HepG2 (cell line): ENCODE results near the gene GCN1. TPM values are rescaled to one million over a fixed set of nuclear protein-coding genes. Genes with fewer than 3 reads are reported as not detected.
A peak's percentile ranks its signal among the peaks of the same experiment; 100 is the strongest.

ENCODE experiments used
- BHLHE40 ChIP-seq: IDR thresholded peaks from 2 replicates; pipeline ENCODE4 v1.6.1; 2011; ENCODE audit warnings: low read length, improper control_type of control experiment
- BORCS8-MEF2B ChIP-seq: sonication (generic); formaldehyde crosslinking; IDR thresholded peaks from 2 replicates; pipeline ENCODE4 v1.8.0; 2022; ENCODE audit warnings: mild to moderate bottlenecking, missing genetic modification reagents
- HCFC1 ChIP-seq: fragments of 150-350 bp; IDR thresholded peaks from 2 replicates; pipeline ENCODE4 v1.6.1; 2014; ENCODE audit warnings: low read depth, low read length
- HDAC6 ChIP-seq: fragments of 200-600 bp; sonication (generic); IDR thresholded peaks from 2 replicates; pipeline ENCODE4 v1.7.0; 2017; ENCODE audit warnings: mild to moderate bottlenecking, antibody characterized with exemption, low read length, low read depth
- IRF2 ChIP-seq: IDR thresholded peaks from 2 replicates; pipeline ENCODE4 v1.6.1; 2018; ENCODE audit warnings: missing genetic modification reagents, missing compliant biosample characterization
- MEF2D ChIP-seq: sonication (generic); formaldehyde crosslinking; IDR thresholded peaks from 2 replicates; pipeline ENCODE4 v1.5.1; 2020; ENCODE audit warnings: mild to moderate bottlenecking, missing genetic modification reagents
- NAIF1 ChIP-seq: sonication (generic); formaldehyde crosslinking; IDR thresholded peaks from 2 replicates; pipeline ENCODE4 v1.5.0; 2020; ENCODE audit warnings: mild to moderate bottlenecking, missing genetic modification reagents, borderline replicate concordance
- NCOA2 ChIP-seq: sonication (generic); formaldehyde crosslinking; IDR thresholded peaks from 2 replicates; pipeline ENCODE4 v1.8.0; 2022; ENCODE audit warnings: inconsistent platforms
- NFKB2 ChIP-seq: sonication (generic); formaldehyde crosslinking; IDR thresholded peaks from 2 replicates; pipeline ENCODE4 v1.4.0; 2020; ENCODE audit warnings: missing genetic modification reagents, borderline replicate concordance
- REL ChIP-seq: sonication (generic); formaldehyde crosslinking; conservative IDR thresholded peaks from 2 replicates; pipeline ENCODE4 v1.8.0; 2022; ENCODE audit warnings: mild to moderate bottlenecking, missing genetic modification reagents, moderate library complexity
- SNAPC5 ChIP-seq: sonication (generic); formaldehyde crosslinking; IDR thresholded peaks from 2 replicates; pipeline ENCODE4 v1.8.1; 2023; ENCODE audit warnings: mild to moderate bottlenecking, missing genetic modification reagents, borderline replicate concordance
- SP1 ChIP-seq, 2 experiments: fragments of 450-650 bp in 1 of 2; sonication (generic) in 1 of 2; formaldehyde crosslinking in 1 of 2; IDR thresholded peaks; 2 replicates each; pipeline versions ENCODE4 v1.4.0 to v1.6.1; 2016 to 2020; ENCODE audit warnings: missing genetic modification reagents in 1 of 2
- TMF1 ChIP-seq: sonication (generic); formaldehyde crosslinking; IDR thresholded peaks from 2 replicates; pipeline ENCODE4 v1.8.1; 2022; ENCODE audit warnings: low read depth, missing genetic modification reagents
- YEATS4 ChIP-seq: sonication (generic); formaldehyde crosslinking; IDR thresholded peaks from 2 replicates; pipeline ENCODE4 v1.4.0; 2020; ENCODE audit warnings: missing genetic modification reagents, borderline replicate concordance
- polyA plus RNA-seq, 8 experiments: library from polyadenylated mRNA; depleted of rRNA in 3 of 8; stranded (reverse) in 7 of 8; unstranded in 1 of 8; fragments of >200 nt; fragmentation: Illumina TruSeq in 4 of 8; extraction: Trizol in 4 of 8; gene quantifications; 2 replicates each; pipeline versions ENCODE4 v1.2.1 to v1.2.3, GENCODE V29; 2011 to 2016; ENCODE audit warnings: low read depth in 4 of 8, missing spikeins in 1 of 8, mixed read lengths in 1 of 8; ENCODE audit not compliant: insufficient read depth in 1 of 8
- total RNA-seq, 5 experiments: library from RNA; depleted of rRNA; stranded (reverse); fragments of >200 nt; fragmentation: Illumina TruSeq; extraction: Trizol; gene quantifications; 2 replicates each; pipeline ENCODE4 v1.2.3, GENCODE V29; 2016; ENCODE audit warnings: low read depth in 1 of 5
- TF ChIP-seq, protein P1 (sequence below): IDR thresholded peaks from 2 replicates; pipeline ENCODE4 v1.6.1; 2012; ENCODE audit warnings: low read depth, low read length, improper control_type of control experiment
- TF ChIP-seq, protein P2 (sequence below): sonication (generic); formaldehyde crosslinking; IDR thresholded peaks from 2 replicates; pipeline ENCODE4 v1.5.1; 2020; ENCODE audit warnings: missing genetic modification reagents, mild to moderate bottlenecking, borderline replicate concordance
- TF ChIP-seq, protein P3 (sequence below): sonication (generic); formaldehyde crosslinking; IDR thresholded peaks from 2 replicates; pipeline ENCODE4 v1.5.1; 2020; ENCODE audit warnings: missing genetic modification reagents, mild to moderate bottlenecking, borderline replicate concordance
- TF ChIP-seq, protein P4 (sequence below): sonication (generic); formaldehyde crosslinking; conservative IDR thresholded peaks from 2 replicates; pipeline ENCODE4 v1.4.0; 2020; ENCODE audit warnings: mild to moderate bottlenecking, missing genetic modification reagents, moderate library complexity

GCN1 gene
- total and polyA plus RNA-seq, 2 of the 13 experiments (the other 11 are each of a cell fraction or from before 2014, with no cell fraction given), result 58.2 to 83.0 TPM

DNA sequence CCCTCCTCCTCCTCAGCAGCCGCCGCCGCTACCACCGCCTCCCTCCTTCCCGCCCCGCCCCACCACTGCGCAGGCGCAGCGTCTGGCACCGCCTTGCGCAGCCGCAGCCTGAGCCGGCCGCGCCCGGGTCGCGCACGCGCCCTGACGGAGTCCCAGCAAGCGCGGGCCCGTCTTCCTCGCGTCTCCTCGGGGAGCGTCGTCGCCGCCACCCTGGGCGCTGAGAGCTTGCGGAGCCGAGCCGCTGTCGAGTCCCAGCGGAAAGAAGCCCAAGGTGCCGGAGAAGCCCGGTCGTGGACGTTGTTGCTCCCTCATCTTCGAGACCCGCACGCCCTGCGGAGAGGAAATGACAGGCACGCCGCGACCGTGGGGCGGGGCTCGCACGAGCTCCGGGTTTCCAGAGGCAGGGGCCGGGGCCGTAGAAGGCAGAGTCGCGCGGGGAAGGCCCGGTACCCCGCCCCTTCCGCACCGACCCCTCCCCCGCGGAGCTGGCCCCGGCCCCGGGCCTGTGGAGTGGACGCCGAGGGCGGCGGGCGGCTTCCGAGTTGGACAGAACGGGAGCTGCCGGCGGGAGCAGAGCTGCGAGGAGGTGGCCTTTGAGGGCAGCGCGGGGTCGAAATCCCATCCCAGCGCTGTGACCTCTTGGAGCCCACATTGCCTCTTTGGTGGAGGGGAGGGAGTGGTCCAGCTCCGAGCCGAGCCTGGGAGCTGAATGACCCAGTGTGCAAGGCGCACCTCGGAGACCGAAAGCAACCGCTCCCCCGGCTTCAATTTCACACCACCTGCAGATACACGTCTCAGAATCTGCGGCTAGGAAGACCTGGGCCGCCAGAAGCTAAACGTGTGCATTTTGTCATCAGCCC lies 77.5 kb downstream of the GCN1 start (continued):
- TF ChIP-seq, protein P1, sequence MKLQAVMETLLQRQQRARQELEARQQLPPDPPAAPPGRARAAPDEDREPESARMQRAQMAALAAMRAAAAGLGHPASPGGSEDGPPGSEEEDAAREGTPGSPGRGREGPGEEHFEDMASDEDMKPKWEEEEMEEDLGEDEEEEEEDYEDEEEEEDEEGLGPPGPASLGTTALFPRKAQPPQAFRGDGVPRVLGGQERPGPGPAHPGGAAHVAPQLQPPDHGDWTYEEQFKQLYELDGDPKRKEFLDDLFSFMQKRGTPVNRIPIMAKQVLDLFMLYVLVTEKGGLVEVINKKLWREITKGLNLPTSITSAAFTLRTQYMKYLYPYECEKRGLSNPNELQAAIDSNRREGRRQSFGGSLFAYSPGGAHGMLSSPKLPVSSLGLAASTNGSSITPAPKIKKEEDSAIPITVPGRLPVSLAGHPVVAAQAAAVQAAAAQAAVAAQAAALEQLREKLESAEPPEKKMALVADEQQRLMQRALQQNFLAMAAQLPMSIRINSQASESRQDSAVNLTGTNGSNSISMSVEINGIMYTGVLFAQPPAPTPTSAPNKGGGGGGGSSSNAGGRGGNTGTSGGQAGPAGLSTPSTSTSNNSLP, result no peak
- peak; percentile 95 for TF ChIP-seq BORCS8-MEF2B (CRISPR knock-in tag)
- TF ChIP-seq HCFC1, result no peak
- peak; percentile 67; the same call in 1 of the 2 replicates for TF ChIP-seq NAIF1 (CRISPR knock-in tag)
- no peak for TF ChIP-seq NCOA2
- no peak for TF ChIP-seq HDAC6
- 0 out of 2 replicates have a peak, but pooled peaks have one; percentile 5 for TF ChIP-seq MEF2D (CRISPR knock-in tag)
- TF ChIP-seq IRF2 (CRISPR knock-in tag), result peak; percentile 51; the same call in 1 of the 2 replicates
- TF ChIP-seq, protein P2, sequence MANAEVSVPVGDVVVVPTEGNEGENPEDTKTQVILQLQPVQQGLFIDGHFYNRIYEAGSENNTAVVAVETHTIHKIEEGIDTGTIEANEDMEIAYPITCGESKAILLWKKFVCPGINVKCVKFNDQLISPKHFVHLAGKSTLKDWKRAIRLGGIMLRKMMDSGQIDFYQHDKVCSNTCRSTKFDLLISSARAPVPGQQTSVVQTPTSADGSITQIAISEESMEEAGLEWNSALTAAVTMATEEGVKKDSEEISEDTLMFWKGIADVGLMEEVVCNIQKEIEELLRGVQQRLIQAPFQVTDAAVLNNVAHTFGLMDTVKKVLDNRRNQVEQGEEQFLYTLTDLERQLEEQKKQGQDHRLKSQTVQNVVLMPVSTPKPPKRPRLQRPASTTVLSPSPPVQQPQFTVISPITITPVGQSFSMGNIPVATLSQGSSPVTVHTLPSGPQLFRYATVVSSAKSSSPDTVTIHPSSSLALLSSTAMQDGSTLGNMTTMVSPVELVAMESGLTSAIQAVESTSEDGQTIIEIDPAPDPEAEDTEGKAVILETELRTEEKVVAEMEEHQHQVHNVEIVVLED (CRISPR knock-in tag), result peak; percentile 64; the same call in 1 of the 2 replicates
- no peak for TF ChIP-seq SNAPC5 (CRISPR knock-in tag)
- peak; percentile 84 for TF ChIP-seq YEATS4 (CRISPR knock-in tag)
- TF ChIP-seq, protein P3, sequence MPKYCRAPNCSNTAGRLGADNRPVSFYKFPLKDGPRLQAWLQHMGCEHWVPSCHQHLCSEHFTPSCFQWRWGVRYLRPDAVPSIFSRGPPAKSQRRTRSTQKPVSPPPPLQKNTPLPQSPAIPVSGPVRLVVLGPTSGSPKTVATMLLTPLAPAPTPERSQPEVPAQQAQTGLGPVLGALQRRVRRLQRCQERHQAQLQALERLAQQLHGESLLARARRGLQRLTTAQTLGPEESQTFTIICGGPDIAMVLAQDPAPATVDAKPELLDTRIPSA, result no peak
- TF ChIP-seq NFKB2 (CRISPR knock-in tag), result peak; percentile 95
- TF ChIP-seq, protein P4, sequence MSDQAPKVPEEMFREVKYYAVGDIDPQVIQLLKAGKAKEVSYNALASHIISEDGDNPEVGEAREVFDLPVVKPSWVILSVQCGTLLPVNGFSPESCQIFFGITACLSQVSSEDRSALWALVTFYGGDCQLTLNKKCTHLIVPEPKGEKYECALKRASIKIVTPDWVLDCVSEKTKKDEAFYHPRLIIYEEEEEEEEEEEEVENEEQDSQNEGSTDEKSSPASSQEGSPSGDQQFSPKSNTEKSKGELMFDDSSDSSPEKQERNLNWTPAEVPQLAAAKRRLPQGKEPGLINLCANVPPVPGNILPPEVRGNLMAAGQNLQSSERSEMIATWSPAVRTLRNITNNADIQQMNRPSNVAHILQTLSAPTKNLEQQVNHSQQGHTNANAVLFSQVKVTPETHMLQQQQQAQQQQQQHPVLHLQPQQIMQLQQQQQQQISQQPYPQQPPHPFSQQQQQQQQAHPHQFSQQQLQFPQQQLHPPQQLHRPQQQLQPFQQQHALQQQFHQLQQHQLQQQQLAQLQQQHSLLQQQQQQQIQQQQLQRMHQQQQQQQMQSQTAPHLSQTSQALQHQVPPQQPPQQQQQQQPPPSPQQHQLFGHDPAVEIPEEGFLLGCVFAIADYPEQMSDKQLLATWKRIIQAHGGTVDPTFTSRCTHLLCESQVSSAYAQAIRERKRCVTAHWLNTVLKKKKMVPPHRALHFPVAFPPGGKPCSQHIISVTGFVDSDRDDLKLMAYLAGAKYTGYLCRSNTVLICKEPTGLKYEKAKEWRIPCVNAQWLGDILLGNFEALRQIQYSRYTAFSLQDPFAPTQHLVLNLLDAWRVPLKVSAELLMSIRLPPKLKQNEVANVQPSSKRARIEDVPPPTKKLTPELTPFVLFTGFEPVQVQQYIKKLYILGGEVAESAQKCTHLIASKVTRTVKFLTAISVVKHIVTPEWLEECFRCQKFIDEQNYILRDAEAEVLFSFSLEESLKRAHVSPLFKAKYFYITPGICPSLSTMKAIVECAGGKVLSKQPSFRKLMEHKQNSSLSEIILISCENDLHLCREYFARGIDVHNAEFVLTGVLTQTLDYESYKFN (CRISPR knock-in tag), result peak; percentile 27
- TF ChIP-seq BHLHE40, result no peak
- TF ChIP-seq REL, result peak; percentile 76; the same call in 1 of the 2 replicates
- peak; percentile 91 for TF ChIP-seq TMF1 (CRISPR knock-in tag)
- no peak for TF ChIP-seq SP1 (IDR thresholded peaks at IDR 0.05)
- TF ChIP-seq SP1 (CRISPR knock-in tag; IDR thresholded peaks at IDR 0.05), result no peak; the same call in 1 of the 2 replicates
